ENCODE measurements around the gene PCSK2.

The PCSK2 gene

GRCh38 chr20:17377231-17377630 lies 150.4 kb downstream of the PCSK2 start:
- TF ChIP-seq EZH2phosphoT487 (IDR thresholded peaks at IDR 0.05; ENCODE audit: borderline replicate concordance, low read length) (no peak), CTCF (IDR thresholded peaks at IDR 0.05; ENCODE audit: low read depth, low read length, poor library complexity, severe bottlenecking) (no peak)
- no peaks in the 10 kb centered on the region for H3K9me2 ChIP-seq (replicated peaks; ENCODE audit: control insufficient read depth, low read length)
- no peak overlapping the region for H3K4me2 ChIP-seq (ENCODE audit: low read length)

GRCh38 chr20:17379651-17380050 lies 152.8 kb downstream of the PCSK2 start:
- H3K9me2 ChIP-seq (replicated peaks; ENCODE audit: control insufficient read depth, low read length): no peaks in the 10 kb centered on the region
- TF ChIP-seq EZH2phosphoT487 (IDR thresholded peaks at IDR 0.05; ENCODE audit: borderline replicate concordance, low read length) (no peak), CTCF (IDR thresholded peaks at IDR 0.05; ENCODE audit: low read depth, low read length, poor library complexity, severe bottlenecking) (no peak)
- H3K27me3 ChIP-seq (ENCODE audit: control insufficient read depth, low read length): no peaks in the 10 kb centered on the region
- H3K27ac ChIP-seq (ENCODE audit: low read depth, low read length): no peak overlapping the region
- H3K4me1 ChIP-seq (ENCODE audit: control insufficient read depth, low read length): no peaks in the 10 kb centered on the region
- no peak overlapping the region for H3K4me2 ChIP-seq (ENCODE audit: low read length)
- no peak overlapping the region for H3K4me3 ChIP-seq (ENCODE audit: low read length)
- no peaks in the 10 kb centered on the region for H4K20me1 ChIP-seq (ENCODE audit: control insufficient read depth, insufficient read depth, low read depth, low read length)
- H3K79me2 ChIP-seq (ENCODE audit: control insufficient read depth, low read length): no peaks in the 10 kb centered on the region
- no peaks in the 10 kb centered on the region for H3K36me3 ChIP-seq (ENCODE audit: control insufficient read depth, low read length)
- no peaks in the 10 kb centered on the region for H3K9me3 ChIP-seq (ENCODE audit: control insufficient read depth, insufficient read depth, low read length)
- no peaks in the 10 kb centered on the region for H3F3A ChIP-seq (ENCODE audit: control insufficient read depth, insufficient read depth)

More at GRCh38 chr20:17377231-17377630, 150.4 kb downstream of the PCSK2 start:
- Histone ChIP-seq H4K20me1 (ENCODE audit: control insufficient read depth, insufficient read depth, low read depth, low read length) (no peaks in the 10 kb centered on the region), H3F3A (ENCODE audit: control insufficient read depth, insufficient read depth) (no peaks in the 10 kb centered on the region), H3K4me1 (ENCODE audit: control insufficient read depth, low read length) (no peaks in the 10 kb centered on the region), H3K79me2 (ENCODE audit: control insufficient read depth, low read length) (no peaks in the 10 kb centered on the region), H3K9me3 (ENCODE audit: control insufficient read depth, insufficient read depth, low read length) (no peaks in the 10 kb centered on the region), H3K27ac (ENCODE audit: low read depth, low read length) (no peak overlapping the region), H3K36me3 (ENCODE audit: control insufficient read depth, low read length) (no peaks in the 10 kb centered on the region), H3K27me3 (ENCODE audit: control insufficient read depth, low read length) (no peaks in the 10 kb centered on the region), H3K4me3 (ENCODE audit: low read length) (no peak overlapping the region)

GRCh38 chr20:17380801-17381200 lies 154.0 kb downstream of the PCSK2 start:
- Histone ChIP-seq H3K4me1 (ENCODE audit: control insufficient read depth, low read length) (no peaks in the 10 kb centered on the region), H3K27ac (ENCODE audit: low read depth, low read length) (no peak overlapping the region), H3K9me2 (replicated peaks; ENCODE audit: control insufficient read depth, low read length) (no peaks in the 10 kb centered on the region), H3K4me2 (ENCODE audit: low read length) (no peak overlapping the region), H3K36me3 (ENCODE audit: control insufficient read depth, low read length) (no peaks in the 10 kb centered on the region), H3K9me3 (ENCODE audit: control insufficient read depth, insufficient read depth, low read length) (no peaks in the 10 kb centered on the region), H4K20me1 (ENCODE audit: control insufficient read depth, insufficient read depth, low read depth, low read length) (no peaks in the 10 kb centered on the region), H3K4me3 (ENCODE audit: low read length) (no peak overlapping the region), H3K79me2 (ENCODE audit: control insufficient read depth, low read length) (no peaks in the 10 kb centered on the region), H3F3A (ENCODE audit: control insufficient read depth, insufficient read depth) (no peaks in the 10 kb centered on the region), H3K27me3 (ENCODE audit: control insufficient read depth, low read length) (no peaks in the 10 kb centered on the region; the same call in 1 of the 2 replicates)
- TF ChIP-seq EZH2phosphoT487 (IDR thresholded peaks at IDR 0.05; ENCODE audit: borderline replicate concordance, low read length): no peak
- TF ChIP-seq CTCF (IDR thresholded peaks at IDR 0.05; ENCODE audit: low read depth, low read length, poor library complexity, severe bottlenecking): no peak
